Suprapubic skin (tissue), 4 donors: ENCODE measurements around the gene ANAPC13. TPM values are rescaled to one million over a fixed set of nuclear protein-coding genes. Genes with fewer than 3 reads are reported as not detected.

Experiments
- DNase-seq, 2 donors: peaks; one replicate each; pipeline ENCODE4 v3.0.0-alpha.2; 2019; ENCODE audit warnings: low spot score in 2 of 2
- H3K27ac ChIP-seq: fragments of 200-600 bp; sonication (generic); one replicate; pipeline ENCODE4 v1.5.1; 2019
- H3K27me3 ChIP-seq: fragments of 200-600 bp; sonication (generic); one replicate; pipeline ENCODE4 v1.5.1; 2019
- H3K36me3 ChIP-seq: fragments of 200-600 bp; sonication (generic); one replicate; pipeline ENCODE4 v1.5.1; 2019
- H3K4me1 ChIP-seq: fragments of 200-600 bp; sonication (generic); one replicate; pipeline ENCODE4 v1.5.1; 2019
- H3K4me3 ChIP-seq: fragments of 200-600 bp; sonication (generic); one replicate; pipeline ENCODE4 v1.5.1; 2019; ENCODE audit warnings: mild to moderate bottlenecking
- H3K9me3 ChIP-seq: fragments of 200-600 bp; sonication (generic); one replicate; pipeline ENCODE4 v1.5.1; 2019
- CTCF ChIP-seq, 2 donors: fragments of 200-600 bp in 1 of 2; fragments of 450-650 bp in 1 of 2; sonication (generic) in 1 of 2; IDR thresholded peaks; one replicate each; pipeline ENCODE4 v1.5.1; 2016 to 2019; ENCODE audit warnings: antibody characterized with exemption in 2 of 2, mild to moderate bottlenecking in 1 of 2, moderate library complexity in 1 of 2
- EP300 ChIP-seq: sonication (generic); formaldehyde crosslinking; IDR thresholded peaks from one replicate; pipeline ENCODE4 v1.6.1; 2017; ENCODE audit warnings: antibody characterized with exemption
- POLR2A ChIP-seq, 2 donors: fragments of 450-650 bp; IDR thresholded peaks; one replicate each; pipeline ENCODE4 v1.6.1; 2017; ENCODE audit warnings: antibody characterized with exemption in 2 of 2, mild to moderate bottlenecking in 2 of 2, moderate library complexity in 2 of 2
- POLR2AphosphoS5 ChIP-seq, 3 donors: sonication (generic); formaldehyde crosslinking; IDR thresholded peaks; one replicate each; pipeline ENCODE4 v1.6.1; 2017; ENCODE audit warnings: antibody characterized with exemption in 3 of 3
- WGBS: methylation state at CpG from one replicate; pipeline ENCODE4 v1.1.5; 2018; 5-methylcytosine and 5-hydroxymethylcytosine counted together
- total RNA-seq, 4 donors: library from RNA; depleted of rRNA; stranded (reverse); fragments of >200 nt; gene quantifications; one replicate each; pipeline ENCODE4 v1.1.0, GENCODE V29; 2016

Gene ANAPC13
- total RNA-seq, 4 donors from 2014 or later, result 20.8 to 51.2 (median 46.0) TPM

DNA sequence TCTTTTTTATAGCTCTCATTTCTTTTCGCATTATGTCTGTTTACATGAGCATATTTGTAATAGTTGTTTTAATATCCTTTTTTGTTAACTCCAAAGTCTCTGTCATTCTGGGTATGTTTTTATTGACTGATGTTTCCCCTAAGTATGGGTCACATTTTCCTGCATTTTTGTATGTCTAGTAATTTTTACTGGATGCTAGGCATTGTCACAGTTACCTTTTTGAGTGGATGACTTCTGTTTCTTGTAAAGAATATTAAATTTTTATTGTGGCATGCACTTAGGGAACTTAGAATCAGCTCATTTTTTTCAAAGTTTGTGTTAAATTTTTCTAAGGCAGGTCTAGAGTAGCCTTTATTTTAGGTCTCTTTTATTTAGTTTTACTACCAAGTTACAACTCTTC lies 40.7 kb downstream of the ANAPC13 start:
- no peaks in the 10 kb centered on the region for H3K27me3 ChIP-seq
- DNase-seq, result no peak
- no peaks in the 10 kb centered on the region for H3K36me3 ChIP-seq
- H3K4me3 ChIP-seq, result no peak overlapping the region
- no peaks in the 10 kb centered on the region for H3K9me3 ChIP-seq
- 88% methylated on average over 1 of the region's 1 CpG for WGBS
- TF ChIP-seq POLR2A (IDR thresholded peaks at IDR 0.05) (no peak), CTCF (IDR thresholded peaks at IDR 0.05) (no peak), POLR2AphosphoS5 (IDR thresholded peaks at IDR 0.05) (no peak), EP300 (no peak)
- H3K27ac ChIP-seq, result no peak overlapping the region
- H3K4me1 ChIP-seq, result peaks cover 21% of the 10 kb centered on the region

DNA sequence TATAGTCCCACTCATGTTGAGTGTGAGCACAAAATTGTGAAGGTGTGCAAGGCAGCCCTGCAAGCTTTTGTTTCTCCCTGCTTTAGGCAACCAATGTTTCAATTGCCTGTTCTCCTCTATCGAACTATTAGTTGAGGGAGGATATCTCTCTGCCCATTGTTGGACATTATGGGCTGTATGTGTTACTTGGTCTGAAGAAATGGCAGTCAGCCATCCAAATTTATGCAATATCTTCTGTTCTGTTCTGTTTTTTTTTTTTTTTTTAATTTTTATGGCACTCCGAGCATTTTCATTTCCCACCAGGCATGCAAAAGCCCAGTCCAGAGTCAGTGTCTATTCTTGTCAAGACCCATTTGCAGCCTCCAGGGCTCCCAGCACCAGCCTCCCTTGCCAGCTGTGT lies 44.0 kb downstream of the ANAPC13 start:
- no peak for DNase-seq
- H3K27ac ChIP-seq, result no peak overlapping the region
- TF ChIP-seq CTCF (IDR thresholded peaks at IDR 0.05) (no peak), POLR2AphosphoS5 (IDR thresholded peaks at IDR 0.05) (no peak), EP300 (no peak), POLR2A (IDR thresholded peaks at IDR 0.05) (no peak)
- WGBS, result 73% methylated on average over 2 of the region's 2 CpGs
- peaks cover 17% of the 10 kb centered on the region for H3K4me1 ChIP-seq
- H3K36me3 ChIP-seq, result no peaks in the 10 kb centered on the region
- H3K4me3 ChIP-seq, result no peak overlapping the region
- no peaks in the 10 kb centered on the region for H3K9me3 ChIP-seq
- no peaks in the 10 kb centered on the region for H3K27me3 ChIP-seq

DNA sequence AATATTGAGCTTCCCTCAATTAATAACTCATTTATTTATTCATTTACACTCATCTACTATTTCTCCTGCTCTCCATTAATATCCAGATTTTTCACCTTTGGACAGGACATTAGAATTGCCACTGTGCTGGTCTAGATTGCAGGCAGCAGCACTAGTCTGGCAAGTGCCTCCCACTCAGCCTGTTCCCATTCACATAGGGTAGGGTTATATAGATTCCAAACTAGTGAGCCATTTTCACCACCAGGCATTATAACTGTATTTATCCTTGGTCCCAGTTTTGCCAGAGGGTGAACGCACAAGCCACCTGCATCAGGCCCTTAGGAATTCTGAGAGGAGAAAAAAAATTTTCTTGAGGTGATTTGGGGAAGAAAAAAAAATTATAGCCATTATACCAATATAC lies 44.5 kb downstream of the ANAPC13 start:
- Histone ChIP-seq H3K4me1 (peaks cover 12% of the 10 kb centered on the region), H3K27ac (no peak overlapping the region), H3K27me3 (no peaks in the 10 kb centered on the region), H3K4me3 (no peak overlapping the region), H3K9me3 (no peaks in the 10 kb centered on the region), H3K36me3 (no peaks in the 10 kb centered on the region)
- no peak for TF ChIP-seq EP300
- no peak for TF ChIP-seq CTCF (IDR thresholded peaks at IDR 0.05)
- TF ChIP-seq POLR2AphosphoS5 (IDR thresholded peaks at IDR 0.05), result no peak
- TF ChIP-seq POLR2A (IDR thresholded peaks at IDR 0.05), result no peak
- WGBS, result 91% methylated on average over 1 of the region's 1 CpG
- no peak for DNase-seq

DNA sequence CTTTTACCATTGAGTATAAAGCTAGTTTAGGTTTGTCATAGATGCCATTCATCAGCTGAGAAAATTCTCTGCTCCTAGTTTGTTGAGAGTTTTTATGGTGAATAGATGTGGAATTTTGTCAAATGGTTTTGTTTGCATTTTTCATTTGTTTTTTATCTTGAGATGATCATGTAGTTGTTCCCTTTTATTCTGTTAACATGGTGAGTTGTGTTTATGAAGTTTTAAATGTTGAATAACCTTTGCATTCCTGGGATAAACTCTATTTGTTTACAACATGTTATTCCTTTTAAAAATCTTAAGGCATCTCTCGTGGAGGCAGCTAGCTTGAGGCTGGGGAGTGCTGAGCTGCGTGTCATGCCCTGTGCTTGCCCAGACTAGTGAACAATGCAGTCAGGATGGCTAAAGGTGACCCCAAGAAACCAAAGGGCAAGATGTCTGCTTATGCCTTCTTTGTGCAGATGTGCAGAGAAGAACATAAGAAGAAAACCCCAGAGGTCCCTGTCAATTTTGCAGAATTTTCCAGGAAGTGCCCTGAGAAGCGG lies 48.5 kb downstream of the ANAPC13 start:
- no peaks in the 10 kb centered on the region for H3K27me3 ChIP-seq
- no peaks in the 10 kb centered on the region for H3K9me3 ChIP-seq
- H3K4me1 ChIP-seq, result no peaks in the 10 kb centered on the region
- no peak overlapping the region for H3K4me3 ChIP-seq
- no peak overlapping the region for H3K27ac ChIP-seq
- H3K36me3 ChIP-seq, result no peaks in the 10 kb centered on the region
- 62% methylated on average over 3 of the region's 3 CpGs for WGBS
- TF ChIP-seq CTCF (IDR thresholded peaks at IDR 0.05), result no peak
- no peak for TF ChIP-seq POLR2A (IDR thresholded peaks at IDR 0.05)
- TF ChIP-seq EP300, result no peak
- no peak for TF ChIP-seq POLR2AphosphoS5 (IDR thresholded peaks at IDR 0.05)
- no peak for DNase-seq

DNA sequence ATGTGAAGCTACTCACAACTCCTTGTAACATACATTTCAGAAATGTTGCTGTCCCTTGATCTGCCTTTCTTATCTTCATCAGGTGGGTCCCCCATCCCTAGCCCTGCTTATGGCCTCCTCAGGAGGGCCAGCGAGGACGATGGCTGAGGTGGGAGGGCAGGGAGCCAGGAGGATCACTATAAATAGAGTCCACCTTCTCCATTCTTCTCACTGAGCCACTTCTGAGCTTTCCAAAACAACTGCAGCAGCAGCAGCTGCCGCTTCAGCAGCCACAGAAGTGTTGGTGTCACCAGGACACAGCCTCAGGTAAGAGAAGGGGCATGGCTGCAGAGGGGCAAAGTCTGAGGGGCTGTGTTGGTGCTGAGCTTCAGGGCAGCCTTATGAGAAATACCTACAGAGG lies 53.5 kb downstream of the ANAPC13 start:
- TF ChIP-seq CTCF (IDR thresholded peaks at IDR 0.05) (no peak), EP300 (no peak), POLR2AphosphoS5 (IDR thresholded peaks at IDR 0.05) (no peak), POLR2A (IDR thresholded peaks at IDR 0.05) (no peak)
- Histone ChIP-seq H3K4me3 (no peak overlapping the region), H3K9me3 (no peaks in the 10 kb centered on the region), H3K27me3 (no peaks in the 10 kb centered on the region), H3K36me3 (no peaks in the 10 kb centered on the region), H3K4me1 (no peaks in the 10 kb centered on the region), H3K27ac (no peak overlapping the region)
- DNase-seq, result no peak
- WGBS, result 87% methylated on average over 3 of the region's 3 CpGs
